ENCODE measurements around the gene CDCA4. TPM values are rescaled to one million over a fixed set of nuclear protein-coding genes. Genes with fewer than 3 reads are reported as not detected.
"Not testable (repeated sequence)": the region's sequence is repeated elsewhere in the genome, so short reads cannot be mapped to it uniquely, and the experiment has no call there.

Gene CDCA4
- 10 to 100 TPM; 18.2 to 26.9 (median 21.3) TPM for polyA plus RNA-seq (ENCODE audit: insufficient read length in 4 of 4)

- DNase-seq (ENCODE audit: low read depth in 4 of 4, low spot score in 3 of 4): peak; percentile 85 to 94 (median 93)
These were observed at the start of gene CDCA4 for GRCh38 chr14:105020815-105021655. CDCA4 (minus strand) TSS chr14:105021083; CDS start chr14:105011929, 9,154 bp downstream.

GRCh38 chr14:105069871-105070759 lies 49.2 kb upstream of the CDCA4 start:
- DNase-seq (ENCODE audit: low read depth in 4 of 4, low spot score in 3 of 4): no peak

GRCh38 chr14:105069522-105069870 lies 48.6 kb upstream of the CDCA4 start:
- no peak for DNase-seq (ENCODE audit: low read depth in 4 of 4, low spot score in 3 of 4)

DNA sequence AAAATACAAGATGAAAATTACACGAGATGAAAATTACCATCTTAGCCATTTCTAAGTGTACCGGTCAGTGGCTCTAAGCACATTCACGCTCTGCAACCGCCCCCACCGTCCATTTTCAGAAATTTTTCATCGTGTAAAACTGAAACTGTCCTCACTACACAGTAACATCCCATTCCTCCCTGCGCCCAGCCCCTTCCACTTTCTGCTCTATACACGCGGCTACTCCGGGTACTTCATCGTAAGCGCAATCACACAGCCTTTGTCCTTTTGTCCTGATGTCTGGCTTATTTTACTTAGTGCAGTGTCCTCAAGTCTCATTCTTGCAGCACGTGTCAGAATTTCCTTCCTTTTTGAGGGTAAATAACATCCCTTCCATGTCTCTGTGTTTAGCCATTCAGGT lies 47.9 kb upstream of the CDCA4 start:
- no peak for DNase-seq (ENCODE audit: low read depth in 4 of 4, low spot score in 3 of 4)

GRCh38 chr14:105067969-105068301 lies 47.1 kb upstream of the CDCA4 start:
- DNase-seq (ENCODE audit: low read depth in 4 of 4, low spot score in 3 of 4): no peak

GRCh38 chr14:105067140-105067968 lies 46.5 kb upstream of the CDCA4 start:
- DNase-seq (ENCODE audit: low read depth in 4 of 4, low spot score in 3 of 4): no peak

DNA sequence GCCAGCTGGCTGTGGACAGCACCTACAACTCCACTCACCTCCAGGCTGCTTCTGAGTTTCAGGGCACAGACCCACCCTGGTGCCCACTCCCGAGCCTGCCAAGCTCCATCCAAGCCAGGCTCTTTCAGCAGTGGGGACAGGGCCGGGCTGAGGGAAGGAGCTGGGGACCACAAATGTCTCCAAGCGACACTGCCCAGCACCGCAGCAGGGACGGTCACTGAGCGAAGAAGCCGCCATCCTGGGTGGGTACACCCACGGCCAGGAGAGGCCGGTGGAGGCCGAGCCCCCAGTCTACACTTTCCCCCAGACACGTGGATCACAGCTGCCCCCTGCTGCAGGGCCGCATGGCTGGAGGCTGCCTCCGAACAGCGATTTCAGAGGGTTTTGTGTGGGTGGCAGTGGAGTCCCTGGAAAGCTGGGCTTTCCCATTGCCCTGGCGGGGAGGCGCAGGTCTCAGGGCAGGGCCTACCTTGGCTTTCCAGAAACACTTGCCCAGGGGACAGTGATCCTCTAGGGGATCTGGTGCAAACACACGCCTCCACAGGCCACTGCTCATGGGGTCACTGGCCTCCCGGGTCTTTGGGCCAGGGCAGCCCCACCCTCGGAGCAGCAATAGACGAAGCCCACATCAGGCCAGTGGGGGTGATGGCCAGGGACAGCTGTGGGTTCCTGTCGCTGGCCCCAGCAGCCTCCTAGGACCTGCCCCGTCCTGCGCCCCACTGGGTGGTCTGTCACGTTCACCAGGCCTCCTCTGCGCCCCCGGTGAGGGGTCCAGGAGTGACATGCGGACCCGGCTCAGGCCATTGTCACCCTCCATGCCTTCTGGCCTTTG lies 45.6 kb upstream of the CDCA4 start:
- no peak for DNase-seq (ENCODE audit: low read depth in 4 of 4, low spot score in 3 of 4)

DNA sequence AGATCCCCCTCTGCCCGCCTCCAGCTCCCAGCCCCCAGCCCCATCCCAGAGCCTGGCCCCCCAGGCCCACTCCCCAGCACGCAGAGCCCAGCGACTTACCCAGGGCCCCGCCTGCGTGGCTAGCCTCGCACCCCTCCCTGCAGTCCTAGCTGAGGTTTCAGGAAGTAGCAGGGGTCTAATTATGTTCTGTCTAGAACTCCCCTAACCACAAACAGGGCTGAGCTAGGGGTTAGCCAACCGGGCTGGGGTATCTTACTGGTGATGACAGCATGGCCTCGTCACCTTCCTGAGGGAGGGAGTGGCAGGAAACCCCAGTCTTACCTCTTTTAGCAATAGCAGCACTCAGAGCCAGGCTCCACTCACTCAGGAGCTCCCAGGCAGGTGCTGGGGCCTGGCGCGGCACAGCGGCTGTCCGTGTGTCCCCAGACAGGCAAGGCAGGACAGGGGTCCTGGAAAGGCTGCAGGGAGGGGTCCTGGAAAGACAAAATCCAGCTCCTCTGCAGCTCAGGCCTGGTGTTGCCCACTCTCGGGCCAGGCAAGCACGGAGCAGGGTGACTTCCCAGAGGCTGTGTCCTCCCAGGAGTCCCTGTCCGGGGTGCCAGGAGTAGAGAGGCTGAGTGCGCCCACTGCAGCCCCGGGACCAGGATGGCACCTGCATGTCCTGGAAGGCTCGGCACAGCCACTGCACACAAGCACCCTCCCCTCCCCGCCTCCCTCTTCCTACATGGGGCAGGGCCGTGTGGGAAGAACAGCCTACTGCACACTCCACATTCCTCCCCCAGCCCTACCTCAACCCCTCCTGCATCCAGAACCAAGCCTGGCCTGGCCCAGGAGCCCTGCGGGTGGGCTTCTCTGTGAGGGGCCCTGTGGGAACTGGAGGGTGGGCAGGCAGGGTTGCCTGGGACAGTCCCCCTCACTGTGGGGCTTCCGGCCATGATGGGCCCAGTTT lies 44.7 kb upstream of the CDCA4 start, which contains the start of gene GPR132:
TSS of gene GPR132 (minus strand) at position 151 of the 949 bp plus-strand sequence. CDS start 10,010 bp downstream, outside the sequence.
- DNase-seq (ENCODE audit: low read depth in 4 of 4, low spot score in 3 of 4): no peak

DNA sequence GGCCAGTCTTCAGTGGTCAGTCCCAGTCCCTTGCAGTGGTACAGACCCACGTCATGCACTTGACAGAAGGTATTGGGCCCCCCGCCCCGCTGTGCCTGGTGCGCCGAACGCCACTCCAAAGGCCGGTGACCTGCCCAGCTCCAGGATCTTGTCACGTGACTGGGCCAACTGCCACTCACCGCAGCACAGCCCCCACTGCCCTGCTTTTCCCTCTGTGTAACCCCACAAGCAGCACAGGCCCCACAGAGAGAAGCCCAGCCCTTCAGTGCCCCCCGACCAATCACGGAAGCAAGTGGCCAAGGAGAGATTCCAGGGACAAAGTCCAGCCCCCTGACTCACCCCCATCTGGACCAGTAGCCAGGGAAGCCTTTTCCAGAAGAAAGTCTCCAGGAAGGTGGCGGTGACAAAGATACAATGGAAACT lies 43.8 kb upstream of the CDCA4 start:
- DNase-seq (ENCODE audit: low read depth in 4 of 4, low spot score in 3 of 4): no peak

- no peak for DNase-seq (ENCODE audit: low read depth in 4 of 4, low spot score in 3 of 4)
These were observed 43.1 kb upstream of the CDCA4 start for GRCh38 chr14:105064001-105064400.

- DNase-seq (ENCODE audit: low read depth in 4 of 4, low spot score in 3 of 4): not testable (repeated sequence)
These were observed 42.6 kb upstream of the CDCA4 start for GRCh38 chr14:105063506-105063905.

DNA sequence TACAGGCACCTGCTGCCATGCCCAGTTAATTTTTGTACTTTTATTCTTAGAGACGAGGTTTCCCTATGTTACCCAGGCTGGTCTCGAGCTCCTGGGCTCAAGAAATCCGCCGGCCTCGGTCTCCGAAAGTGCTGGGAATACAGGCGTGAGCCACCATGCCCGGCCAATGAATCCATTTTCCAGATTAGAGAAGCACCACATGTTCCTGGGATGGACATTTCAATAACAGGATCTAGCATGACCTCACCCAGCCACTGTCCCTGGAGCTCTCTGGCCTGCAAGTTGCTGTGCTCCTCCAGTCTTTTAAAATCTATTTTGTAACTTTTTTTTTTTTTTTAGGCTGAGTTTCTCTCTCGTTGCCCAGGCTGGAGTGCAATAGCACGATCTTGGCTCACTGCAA lies 42.2 kb upstream of the CDCA4 start:
- no peak for DNase-seq (ENCODE audit: low read depth in 4 of 4, low spot score in 3 of 4)

DNA sequence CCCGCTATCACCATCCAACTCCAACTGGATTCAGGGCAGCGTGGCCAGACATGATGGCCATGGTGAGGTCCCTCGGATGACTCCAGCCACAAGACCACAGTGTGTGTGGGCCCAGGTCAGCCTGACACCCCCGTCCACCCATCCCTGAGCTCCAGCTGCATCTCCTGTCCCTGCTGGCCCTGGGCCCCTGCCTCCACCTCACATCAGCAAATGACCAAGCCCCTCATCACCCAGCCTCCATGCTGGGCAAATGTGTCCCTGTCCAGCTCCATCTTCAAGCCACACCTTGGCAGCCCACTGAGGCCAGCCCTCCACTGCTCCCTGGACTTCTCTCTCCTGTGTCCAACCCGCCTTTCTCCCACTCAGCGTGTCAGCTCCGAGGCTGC lies 41.2 kb upstream of the CDCA4 start:
- no peak for DNase-seq (ENCODE audit: low read depth in 4 of 4, low spot score in 3 of 4)

GRCh38 chr14:105061428-105062047 lies 40.7 kb upstream of the CDCA4 start:
- DNase-seq (ENCODE audit: low read depth in 4 of 4, low spot score in 3 of 4): no peak

GRCh38 chr14:105060751-105061427 lies 40.0 kb upstream of the CDCA4 start:
- DNase-seq (ENCODE audit: low read depth in 4 of 4, low spot score in 3 of 4): no peak

GRCh38 chr14:105059925-105060565 lies 39.2 kb upstream of the CDCA4 start:
- DNase-seq (ENCODE audit: low read depth in 4 of 4, low spot score in 3 of 4): no peak

Data from left renal pelvis (tissue), 4 donors.